GM19240 (cell line): ENCODE data around the gene OR5B21.

ENCODE experiments used
- DNase-seq: peaks from one replicate; pipeline ENCODE4 v3.0.0; 2011; ENCODE audit warnings: low spot score; ENCODE audit not compliant: insufficient read length

OR5B21 gene

DNA sequence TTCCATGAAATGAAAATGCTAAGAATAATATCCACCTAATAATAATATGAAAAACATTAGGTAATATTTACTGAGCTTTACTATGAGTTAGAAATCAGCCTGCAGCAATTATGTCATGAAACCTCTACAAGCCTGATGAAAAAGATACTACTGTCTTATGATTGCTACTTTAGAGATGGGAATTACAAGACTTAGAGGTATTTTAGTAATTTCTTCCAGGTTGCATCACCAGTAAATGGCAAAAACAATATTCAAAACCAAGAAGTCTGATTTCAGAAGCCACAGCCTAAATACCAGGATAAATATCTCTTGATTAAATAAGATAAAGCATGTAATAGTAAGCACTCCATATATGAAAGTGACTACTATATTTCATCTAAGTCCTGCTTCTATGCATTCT, 13.8 kb downstream of the OR5B21 start:
- DNase-seq: no peak

GRCh38 chr11:58493676-58494075, 14.2 kb downstream of the OR5B21 start:
- no peak for DNase-seq

- DNase-seq: no peak
Measured at GRCh38 chr11:58490827-58491226, 17.1 kb downstream of the OR5B21 start.

DNA sequence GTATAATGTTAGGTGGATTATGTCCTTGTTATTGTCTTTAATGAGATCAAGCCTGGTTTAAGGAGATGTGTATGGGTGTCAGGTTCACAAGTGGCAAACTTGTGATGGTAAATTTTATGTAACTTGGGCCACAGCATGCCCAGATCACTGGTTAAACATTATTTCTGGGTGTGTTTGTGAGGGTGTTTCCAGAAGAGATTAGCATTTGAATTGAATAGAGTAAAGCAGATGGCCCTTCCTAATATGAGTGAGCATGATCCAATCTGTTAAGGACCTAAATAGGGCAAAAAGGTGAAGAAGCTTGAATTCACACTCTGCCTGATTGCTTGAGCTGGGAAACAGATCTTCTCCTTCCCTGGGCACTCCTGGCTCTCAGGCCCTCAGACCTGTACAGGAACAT, 20.7 kb downstream of the OR5B21 start:
- DNase-seq: no peak

- no peak for DNase-seq
Measured at GRCh38 chr11:58485961-58486360, 21.9 kb downstream of the OR5B21 start.

GRCh38 chr11:58471892-58472291, 36.0 kb downstream of the OR5B21 start:
- no peak for DNase-seq

- DNase-seq: no peak
Measured at GRCh38 chr11:58466293-58466692, 41.6 kb downstream of the OR5B21 start.

- DNase-seq: no peak
Measured at GRCh38 chr11:58465690-58466089, 42.2 kb downstream of the OR5B21 start.
